Omental fat pad (tissue), 4 donors: ENCODE data around the gene CLMP. TPM values are rescaled to one million over a fixed set of nuclear protein-coding genes. Genes with fewer than 3 reads are reported as not detected.

Source experiments
- ATAC-seq: fragments of 150-250 bp; one replicate; pipeline ENCODE4 v1.9.1; 2016; ENCODE audit warnings: mild to moderate bottlenecking, moderate library complexity; ENCODE audit not compliant: low FRiP score
- DNase-seq: peaks from one replicate; pipeline ENCODE4 v3.0.0-alpha.2; 2019; ENCODE audit warnings: low spot score
- CTCF ChIP-seq, 3 donors: fragments of 450-650 bp; IDR thresholded peaks; one replicate each; pipeline ENCODE4 v1.5.1; 2016 to 2017; ENCODE audit warnings: antibody characterized with exemption in 3 of 3, mild to moderate bottlenecking in 3 of 3, moderate library complexity in 2 of 3
- total RNA-seq, 4 donors: library from RNA; depleted of rRNA; stranded (reverse); fragments of >200 nt; gene quantifications; one replicate each; pipeline ENCODE4 v1.1.0, GENCODE V29; 2016

CLMP gene
- total RNA-seq, 4 donors from 2014 or later = 89.7 to 182 (median 157) TPM

GRCh38 chr11:123072332-123072761, 122.7 kb downstream of the CLMP start:
- ATAC-seq = peak; percentile 15
- no peak for TF ChIP-seq CTCF (IDR thresholded peaks at IDR 0.05)
- DNase-seq = no peak

GRCh38 chr11:123069908-123070821, 124.9 kb downstream of the CLMP start:
- ATAC-seq = no peak
- no peak for DNase-seq
- no peak for TF ChIP-seq CTCF (IDR thresholded peaks at IDR 0.05)

- TF ChIP-seq CTCF (IDR thresholded peaks at IDR 0.05) = no peak
- DNase-seq (no peak), ATAC-seq (no peak)
Measured at GRCh38 chr11:123065621-123066020, 129.4 kb downstream of the CLMP start.

GRCh38 chr11:123063826-123064657, 131.0 kb downstream of the CLMP start:
- no peak for TF ChIP-seq CTCF (IDR thresholded peaks at IDR 0.05)
- ATAC-seq = no peak
- no peak for DNase-seq

- no peak for DNase-seq
- no peak for TF ChIP-seq CTCF (IDR thresholded peaks at IDR 0.05)
- ATAC-seq = peak; percentile 3
Measured at GRCh38 chr11:123062892-123063825, 131.9 kb downstream of the CLMP start.

GRCh38 chr11:123062158-123062891, 132.7 kb downstream of the CLMP start:
- TF ChIP-seq CTCF (IDR thresholded peaks at IDR 0.05) = no peak
- ATAC-seq (peak; percentile 94), DNase-seq (peak; percentile 90)
